Measurements from ENCODE around the gene C17orf75. TPM values are rescaled to one million over a fixed set of nuclear protein-coding genes. Genes with fewer than 3 reads are reported as not detected.

The C17orf75 gene
- total and polyA plus RNA-seq, 2 donors (not counting 1 experiment from before 2014, with no cell fraction given), result 11.3 to 24.5 TPM

DNA sequence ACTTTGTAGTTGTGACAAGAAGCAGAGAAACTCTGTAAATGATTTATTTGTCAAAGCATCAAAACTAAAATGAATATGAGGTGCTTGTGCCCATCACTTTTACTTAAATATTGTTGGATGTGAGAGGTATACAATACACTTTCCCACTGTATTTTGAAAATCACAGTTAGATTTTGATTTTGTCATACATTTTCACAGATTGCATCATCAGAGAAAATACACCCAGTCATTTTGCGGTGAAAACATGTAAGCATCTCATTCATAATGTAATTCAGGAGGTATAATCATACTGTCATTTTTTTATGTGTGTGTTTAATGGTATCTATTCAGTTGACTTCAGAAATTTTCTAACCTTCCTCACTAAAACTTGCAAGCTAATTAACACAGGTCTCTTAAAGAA is 19.3 kb upstream of the C17orf75 start:
- intact Hi-C loops (cut with micrococcal nuclease), result no loop called here
- H3K79me2 ChIP-seq (ENCODE audit: control insufficient read depth, insufficient read depth, low read length), result peaks cover 71% of the 10 kb centered on the region
- no peak overlapping the region for H3K4me3 ChIP-seq (ENCODE audit: control extremely low read depth in 1 of 5, extremely low read depth in 1 of 5, insufficient read depth in 1 of 5, low read depth in 2 of 5, low read length in 4 of 5)
- ATAC-seq (ENCODE audit: low read depth) (no peak), DNase-seq (no peak)
- H3K27ac ChIP-seq (ENCODE audit: low read length in 2 of 2), result no peak overlapping the region
- H3K9me3 ChIP-seq (ENCODE audit: control extremely low read depth in 1 of 3, control insufficient read depth in 2 of 3, insufficient read depth in 1 of 3, low read length in 2 of 3), result no peaks in the 10 kb centered on the region
- no peak overlapping the region for H3K4me2 ChIP-seq (replicated peaks; ENCODE audit: low read depth, low read length, poor library complexity, severe bottlenecking)
- peaks cover 75% of the 10 kb centered on the region for H4K20me1 ChIP-seq (ENCODE audit: control insufficient read depth, insufficient read depth, low read length, poor library complexity, severe bottlenecking)
- peaks cover 0 to 4% of the 10 kb centered on the region in 2 donors for H3K4me1 ChIP-seq (ENCODE audit: control insufficient read depth in 2 of 2, insufficient read depth in 2 of 2, low read length in 2 of 2)
- ChIA-PET CTCF (interaction anchor here (0.6 kb wide), 1 partner anchor 111 kb away, joined by 4 read pairs; no protein-coding TSS in a partner anchor), POLR2A (no interaction called here)
- WGBS (ENCODE audit: insufficient coverage), result no CpG with 5 or more reads among the region's 1 CpG
- no peaks in the 10 kb centered on the region for H3K27me3 ChIP-seq (replicated peaks in 1 of 4; ENCODE audit: control extremely low read depth in 1 of 4, control insufficient read depth in 3 of 4, insufficient read depth in 4 of 4, low read length in 3 of 4)
- no peak overlapping the region for H3K9ac ChIP-seq (ENCODE audit: low read length)
- no peak for TF ChIP-seq EZH2 (IDR thresholded peaks at IDR 0.05; ENCODE audit: borderline replicate concordance, insufficient read depth, low read depth, low read length, poor library complexity, severe bottlenecking)
- TF ChIP-seq, protein P1, sequence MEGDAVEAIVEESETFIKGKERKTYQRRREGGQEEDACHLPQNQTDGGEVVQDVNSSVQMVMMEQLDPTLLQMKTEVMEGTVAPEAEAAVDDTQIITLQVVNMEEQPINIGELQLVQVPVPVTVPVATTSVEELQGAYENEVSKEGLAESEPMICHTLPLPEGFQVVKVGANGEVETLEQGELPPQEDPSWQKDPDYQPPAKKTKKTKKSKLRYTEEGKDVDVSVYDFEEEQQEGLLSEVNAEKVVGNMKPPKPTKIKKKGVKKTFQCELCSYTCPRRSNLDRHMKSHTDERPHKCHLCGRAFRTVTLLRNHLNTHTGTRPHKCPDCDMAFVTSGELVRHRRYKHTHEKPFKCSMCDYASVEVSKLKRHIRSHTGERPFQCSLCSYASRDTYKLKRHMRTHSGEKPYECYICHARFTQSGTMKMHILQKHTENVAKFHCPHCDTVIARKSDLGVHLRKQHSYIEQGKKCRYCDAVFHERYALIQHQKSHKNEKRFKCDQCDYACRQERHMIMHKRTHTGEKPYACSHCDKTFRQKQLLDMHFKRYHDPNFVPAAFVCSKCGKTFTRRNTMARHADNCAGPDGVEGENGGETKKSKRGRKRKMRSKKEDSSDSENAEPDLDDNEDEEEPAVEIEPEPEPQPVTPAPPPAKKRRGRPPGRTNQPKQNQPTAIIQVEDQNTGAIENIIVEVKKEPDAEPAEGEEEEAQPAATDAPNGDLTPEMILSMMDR (IDR thresholded peaks at IDR 0.05), result no peak
- peaks cover 9% of the 10 kb centered on the region for H3K4me1 Mint-ChIP-seq
- no peak overlapping the region for H3K27ac Mint-ChIP-seq
- no peaks in the 10 kb centered on the region for H3K27me3 Mint-ChIP-seq
- no peak overlapping the region for H2AFZ ChIP-seq (ENCODE audit: insufficient read depth, low read depth, low read length, poor library complexity, severe bottlenecking)
- H3K9me3 Mint-ChIP-seq (ENCODE audit: insufficient read depth), result no peaks in the 10 kb centered on the region
- peaks cover 3 to 86% of the 10 kb centered on the region in 2 experiments for H3K36me3 ChIP-seq (replicated peaks in 1 of 2; ENCODE audit: control extremely low read depth in 1 of 2, control insufficient read depth in 1 of 2, extremely low read depth in 1 of 2, insufficient read depth in 2 of 2, low read length in 1 of 2)
- no peak overlapping the region for H3K4me3 Mint-ChIP-seq

DNA sequence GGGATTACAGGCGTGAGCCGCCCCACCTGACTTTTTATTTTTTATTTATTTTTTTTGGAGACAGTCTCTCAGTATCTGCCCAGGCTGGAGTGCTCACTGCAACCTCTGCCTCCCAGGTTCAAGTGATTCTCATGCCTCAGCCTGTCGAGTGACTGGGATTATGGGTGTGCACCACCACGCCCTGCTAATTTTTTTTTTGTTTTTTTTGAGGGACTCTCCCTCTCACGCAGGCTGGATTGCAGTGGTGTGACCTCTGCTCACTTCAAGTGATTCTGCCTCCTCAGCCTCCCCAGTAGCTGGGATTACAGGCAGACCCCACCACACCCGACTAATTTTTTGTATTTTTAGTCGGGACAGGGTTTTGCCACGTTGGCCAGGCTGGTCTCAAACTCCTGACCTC is 15.6 kb upstream of the C17orf75 start:
- peaks cover 15 to 24% of the 10 kb centered on the region in 2 donors for H3K4me1 ChIP-seq (ENCODE audit: control insufficient read depth in 2 of 2, insufficient read depth in 2 of 2, low read length in 2 of 2)

More for the DNA sequence above, 15.6 kb upstream of the C17orf75 start:
- ChIA-PET CTCF (no interaction called here), POLR2A (no interaction called here)
- Mint-ChIP-seq H3K9me3 (ENCODE audit: insufficient read depth) (no peaks in the 10 kb centered on the region), H3K27ac (no peak overlapping the region), H3K27me3 (no peaks in the 10 kb centered on the region), H3K4me1 (peaks cover 32% of the 10 kb centered on the region), H3K4me3 (no peak overlapping the region)
- H3K9ac ChIP-seq (ENCODE audit: low read length), result no peak overlapping the region
- peaks cover 85% of the 10 kb centered on the region for H4K20me1 ChIP-seq (ENCODE audit: control insufficient read depth, insufficient read depth, low read length, poor library complexity, severe bottlenecking)
- ATAC-seq (ENCODE audit: low read depth) (no peak), DNase-seq (no peak)
- intact Hi-C loops (cut with micrococcal nuclease), result loop anchor here (10.0 kb wide), 1 partner anchor 517 kb away; the partner anchor contains the start of gene MYO1D
- H3K79me2 ChIP-seq (ENCODE audit: control insufficient read depth, insufficient read depth, low read length), result peaks cover 93% of the 10 kb centered on the region
- H3K27me3 ChIP-seq (replicated peaks in 1 of 4; ENCODE audit: control extremely low read depth in 1 of 4, control insufficient read depth in 3 of 4, insufficient read depth in 4 of 4, low read length in 3 of 4), result no peaks in the 10 kb centered on the region
- H3K4me2 ChIP-seq (replicated peaks; ENCODE audit: low read depth, low read length, poor library complexity, severe bottlenecking), result no peak overlapping the region
- H3K9me3 ChIP-seq (ENCODE audit: control extremely low read depth in 1 of 3, control insufficient read depth in 2 of 3, insufficient read depth in 1 of 3, low read length in 2 of 3), result no peaks in the 10 kb centered on the region
- H2AFZ ChIP-seq (ENCODE audit: insufficient read depth, low read depth, low read length, poor library complexity, severe bottlenecking), result no peak overlapping the region
- H3K4me3 ChIP-seq (ENCODE audit: control extremely low read depth in 1 of 5, extremely low read depth in 1 of 5, insufficient read depth in 1 of 5, low read depth in 2 of 5, low read length in 4 of 5), result no peak overlapping the region
- WGBS (ENCODE audit: insufficient coverage), result 96% methylated on average over 6 of the region's 8 CpGs
- peaks cover 4 to 85% of the 10 kb centered on the region in 2 experiments for H3K36me3 ChIP-seq (replicated peaks in 1 of 2; ENCODE audit: control extremely low read depth in 1 of 2, control insufficient read depth in 1 of 2, extremely low read depth in 1 of 2, insufficient read depth in 2 of 2, low read length in 1 of 2)
- H3K27ac ChIP-seq (ENCODE audit: low read length in 2 of 2), result no peak overlapping the region
- TF ChIP-seq, protein P1 (IDR thresholded peaks at IDR 0.05), result no peak
- no peak for TF ChIP-seq EZH2 (IDR thresholded peaks at IDR 0.05; ENCODE audit: borderline replicate concordance, insufficient read depth, low read depth, low read length, poor library complexity, severe bottlenecking)
